DOHH2 (cell line): ENCODE data around the gene MCOLN1.

ENCODE experiments used
- EZH2phosphoT487 ChIP-seq: fragments of 200-600 bp; sonication (generic); IDR thresholded peaks from 2 replicates; pipeline ENCODE4 v1.6.1; 2017; ENCODE audit warnings: borderline replicate concordance, mild to moderate bottlenecking, antibody characterized with exemption, low read length, moderate library complexity, mixed read lengths
- TF ChIP-seq, protein P1 (sequence below): fragments of 200-600 bp; sonication (generic); IDR thresholded peaks from one replicate; pipeline ENCODE4 v1.5.1; 2014; ENCODE audit warnings: antibody characterized with exemption, mild to moderate bottlenecking, low read depth, low read length; ENCODE audit not compliant: poor library complexity, severe bottlenecking

DNA sequence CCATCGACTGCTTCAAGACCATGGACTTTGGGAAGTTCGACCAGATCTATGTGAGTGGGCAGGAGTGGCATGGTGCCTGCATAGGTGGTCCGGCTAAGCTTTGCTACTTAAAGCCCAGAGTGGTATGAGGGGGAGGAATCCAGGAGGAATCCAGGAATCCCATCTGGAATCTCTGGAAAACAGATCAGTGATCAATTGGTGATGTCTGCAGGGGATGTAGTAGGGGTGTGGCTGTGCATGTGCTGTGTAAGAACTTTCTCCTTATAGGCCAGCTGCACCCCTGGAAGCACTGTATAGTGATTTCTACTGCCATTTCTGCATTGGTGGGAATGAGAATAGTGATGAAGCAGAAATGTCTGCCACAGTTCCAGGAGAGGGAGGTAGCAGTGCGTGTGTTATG lies 36.7 kb downstream of the MCOLN1 start:
- TF ChIP-seq, protein P1, sequence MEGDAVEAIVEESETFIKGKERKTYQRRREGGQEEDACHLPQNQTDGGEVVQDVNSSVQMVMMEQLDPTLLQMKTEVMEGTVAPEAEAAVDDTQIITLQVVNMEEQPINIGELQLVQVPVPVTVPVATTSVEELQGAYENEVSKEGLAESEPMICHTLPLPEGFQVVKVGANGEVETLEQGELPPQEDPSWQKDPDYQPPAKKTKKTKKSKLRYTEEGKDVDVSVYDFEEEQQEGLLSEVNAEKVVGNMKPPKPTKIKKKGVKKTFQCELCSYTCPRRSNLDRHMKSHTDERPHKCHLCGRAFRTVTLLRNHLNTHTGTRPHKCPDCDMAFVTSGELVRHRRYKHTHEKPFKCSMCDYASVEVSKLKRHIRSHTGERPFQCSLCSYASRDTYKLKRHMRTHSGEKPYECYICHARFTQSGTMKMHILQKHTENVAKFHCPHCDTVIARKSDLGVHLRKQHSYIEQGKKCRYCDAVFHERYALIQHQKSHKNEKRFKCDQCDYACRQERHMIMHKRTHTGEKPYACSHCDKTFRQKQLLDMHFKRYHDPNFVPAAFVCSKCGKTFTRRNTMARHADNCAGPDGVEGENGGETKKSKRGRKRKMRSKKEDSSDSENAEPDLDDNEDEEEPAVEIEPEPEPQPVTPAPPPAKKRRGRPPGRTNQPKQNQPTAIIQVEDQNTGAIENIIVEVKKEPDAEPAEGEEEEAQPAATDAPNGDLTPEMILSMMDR, result no peak
- TF ChIP-seq EZH2phosphoT487, result no peak
